NCI-H2227 treated with DMSO at 0.1 percent for 48 hours (cell line): ENCODE data around the gene KIAA0232.
A peak's percentile ranks its signal among the peaks of the same experiment; 100 is the strongest.
"Not testable (repeated sequence)": the region's sequence is repeated elsewhere in the genome, so short reads cannot be mapped to it uniquely, and the experiment has no call there.

ENCODE experiments used
- DNase-seq: peaks from one replicate; lab custom pipeline; 2025; lab: John Stamatoyannopoulos, UW

The KIAA0232 gene

GRCh38 chr4:6777636-6778281, 4.8 kb upstream of the KIAA0232 start:
- DNase-seq: no peak

DNA sequence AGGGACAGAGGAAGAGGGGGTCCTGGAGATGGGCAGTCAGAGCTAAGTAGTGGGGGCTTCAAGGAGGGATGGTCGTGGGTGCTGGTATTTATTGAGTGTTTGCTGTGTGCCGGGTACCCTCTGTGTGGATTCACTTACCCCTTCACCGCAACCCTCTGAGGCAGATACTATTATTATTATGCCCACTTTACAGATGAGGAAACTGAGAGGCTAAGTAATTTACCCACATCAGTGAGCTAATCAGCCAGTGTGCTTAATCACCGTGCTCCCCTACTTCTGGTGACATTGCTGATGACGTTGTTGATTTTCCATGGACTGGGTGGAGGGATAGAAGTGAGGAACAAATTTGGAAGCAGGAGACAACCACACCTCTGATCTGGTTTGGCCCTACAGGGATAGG, 4.1 kb upstream of the KIAA0232 start:
- no peak for DNase-seq

- DNase-seq: peak; percentile 11
Observed at GRCh38 chr4:6779667-6780565, 2.6 kb upstream of the KIAA0232 start.

GRCh38 chr4:6781113-6781512, 1.4 kb upstream of the KIAA0232 start:
- no peak for DNase-seq

- no peak for DNase-seq
Observed at GRCh38 chr4:6781561-6781960, 966 bp upstream of the KIAA0232 start.

GRCh38 chr4:6782846-6783110, 251 bp downstream of the KIAA0232 start:
- DNase-seq: no peak

DNA sequence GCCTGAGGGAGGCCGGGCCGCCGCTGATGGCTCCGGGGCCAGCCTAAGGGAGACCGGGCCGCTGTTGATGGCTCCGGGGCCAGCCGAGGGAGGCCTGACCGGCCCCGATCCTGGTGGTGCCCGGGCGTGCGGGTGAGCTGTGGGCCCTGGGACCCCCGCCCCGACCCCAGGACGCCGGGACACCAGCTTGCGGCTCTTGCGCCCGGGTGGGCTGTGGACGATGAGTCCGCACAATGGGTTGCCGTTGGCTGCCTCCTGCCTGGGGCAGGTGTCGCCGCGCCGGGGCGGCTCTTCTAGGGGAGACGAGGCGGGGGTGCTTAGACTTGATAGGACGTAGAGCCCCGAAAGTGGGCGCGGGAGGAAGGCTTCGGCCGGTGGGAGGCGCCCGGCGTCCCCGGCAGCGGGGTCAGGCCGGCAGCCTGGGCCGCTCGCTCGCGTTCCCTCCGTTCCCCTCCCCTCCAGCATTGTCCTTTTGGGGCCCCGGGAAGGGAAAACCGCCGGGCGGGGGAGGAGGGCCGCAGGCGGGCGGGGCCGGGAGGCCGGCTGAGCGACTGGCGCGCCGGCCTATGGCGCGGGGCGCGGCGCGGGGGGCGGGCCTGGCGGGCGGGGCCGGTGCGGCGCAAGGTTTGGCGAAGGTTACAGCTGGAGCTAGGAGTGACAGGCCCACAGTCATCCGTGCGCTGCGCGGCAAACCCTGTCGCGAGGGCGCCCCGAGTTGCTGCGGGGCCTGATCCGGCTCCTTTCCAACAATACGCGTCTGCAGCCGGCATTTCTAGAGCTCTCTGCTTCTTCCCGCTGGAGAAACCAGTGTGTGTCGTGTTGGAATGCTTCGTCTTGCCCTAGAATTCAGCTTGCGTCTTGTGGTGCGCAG, 819 bp downstream of the KIAA0232 start:
- DNase-seq: peak; percentile 68

GRCh38 chr4:6785572-6785925, 3.0 kb downstream of the KIAA0232 start:
- DNase-seq: no peak

DNA sequence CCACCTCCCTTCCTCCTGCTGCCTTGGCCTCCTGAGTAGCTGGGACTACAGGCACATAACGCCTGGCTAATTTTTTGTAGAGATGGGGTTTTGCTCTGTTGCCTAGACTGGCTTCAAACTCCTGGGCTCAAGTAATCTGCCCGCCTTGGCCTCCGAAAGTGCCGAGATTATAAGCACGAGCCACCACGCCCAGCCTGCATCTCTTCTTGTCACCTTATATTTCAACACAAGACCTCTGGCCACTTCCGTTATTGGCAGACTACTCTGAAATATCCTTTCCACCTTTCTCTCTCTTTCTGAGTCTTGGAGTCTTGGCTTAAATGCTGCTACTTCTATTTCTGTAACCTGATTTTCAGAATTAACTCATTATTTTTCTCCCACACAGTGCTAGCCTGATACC, 5.6 kb downstream of the KIAA0232 start:
- DNase-seq: no peak

DNA sequence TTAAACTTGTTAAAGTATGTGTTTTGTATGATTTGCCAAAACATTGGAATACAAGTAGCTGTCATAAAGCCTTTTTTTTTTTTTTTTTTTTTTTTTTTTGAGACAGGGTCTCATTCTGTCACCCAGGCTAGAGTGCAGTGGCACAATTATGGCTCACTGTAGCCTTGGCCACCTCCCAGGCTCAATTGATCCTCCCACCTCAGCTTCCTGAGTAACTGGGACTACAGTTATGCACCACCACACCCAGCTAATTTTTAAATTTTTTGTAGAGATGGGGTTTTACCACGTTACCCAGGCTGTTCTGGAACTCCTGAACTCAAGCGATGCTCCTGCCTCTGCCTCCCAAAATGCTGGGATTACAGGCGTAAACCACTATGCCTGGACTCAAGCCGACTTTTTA, 8.7 kb downstream of the KIAA0232 start:
- not testable (repeated sequence) for DNase-seq

DNA sequence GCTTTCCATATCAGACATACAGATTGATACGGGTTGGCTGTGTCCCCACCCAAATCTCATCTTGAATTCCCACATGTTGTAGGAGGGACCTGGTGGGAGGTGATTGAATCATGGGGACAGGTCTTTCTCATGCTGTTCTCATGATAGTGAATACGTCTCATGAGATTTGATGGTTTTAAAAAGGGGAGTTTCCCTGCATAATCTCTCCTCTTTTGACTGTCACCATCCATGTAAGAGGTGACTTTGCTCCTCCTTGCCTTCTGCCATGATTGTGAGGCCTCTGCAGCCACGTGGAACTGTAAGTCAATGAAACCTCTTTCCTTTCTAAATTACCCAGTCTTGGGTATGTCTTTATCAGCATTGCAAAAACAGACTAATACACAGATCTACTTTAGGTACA, 9.3 kb downstream of the KIAA0232 start:
- DNase-seq: not testable (repeated sequence)

GRCh38 chr4:6794189-6794588, 11.7 kb downstream of the KIAA0232 start:
- no peak for DNase-seq

DNA sequence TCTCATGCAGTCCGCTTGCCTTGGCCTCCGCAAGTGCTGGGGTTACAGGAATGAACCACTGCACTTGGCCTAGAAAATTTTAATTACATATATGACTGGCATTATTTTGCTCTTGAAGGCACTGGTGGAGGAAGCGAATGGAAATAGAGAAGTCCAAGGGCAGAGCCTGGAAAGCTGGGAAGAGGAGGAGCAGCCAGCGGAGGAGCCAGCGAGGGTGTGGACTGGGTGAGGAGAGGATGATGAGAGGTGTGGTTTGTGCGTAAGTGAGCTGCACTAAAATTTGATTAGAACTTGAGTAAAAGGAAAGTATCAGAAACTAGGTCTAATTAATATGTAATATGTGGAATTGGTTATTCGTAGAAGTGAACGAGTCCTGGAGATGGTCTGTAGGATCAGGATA, 13.3 kb downstream of the KIAA0232 start:
- DNase-seq: no peak

- DNase-seq: not testable (repeated sequence)
Observed at GRCh38 chr4:6797368-6797767, 14.8 kb downstream of the KIAA0232 start.

GRCh38 chr4:6799091-6799490, 16.6 kb downstream of the KIAA0232 start:
- DNase-seq: no peak

- no peak for DNase-seq
Observed at GRCh38 chr4:6802025-6802424, 19.5 kb downstream of the KIAA0232 start.

- no peak for DNase-seq
Observed at GRCh38 chr4:6802626-6803025, 20.1 kb downstream of the KIAA0232 start.

- no peak for DNase-seq
Observed at GRCh38 chr4:6803246-6803645, 20.7 kb downstream of the KIAA0232 start.

DNA sequence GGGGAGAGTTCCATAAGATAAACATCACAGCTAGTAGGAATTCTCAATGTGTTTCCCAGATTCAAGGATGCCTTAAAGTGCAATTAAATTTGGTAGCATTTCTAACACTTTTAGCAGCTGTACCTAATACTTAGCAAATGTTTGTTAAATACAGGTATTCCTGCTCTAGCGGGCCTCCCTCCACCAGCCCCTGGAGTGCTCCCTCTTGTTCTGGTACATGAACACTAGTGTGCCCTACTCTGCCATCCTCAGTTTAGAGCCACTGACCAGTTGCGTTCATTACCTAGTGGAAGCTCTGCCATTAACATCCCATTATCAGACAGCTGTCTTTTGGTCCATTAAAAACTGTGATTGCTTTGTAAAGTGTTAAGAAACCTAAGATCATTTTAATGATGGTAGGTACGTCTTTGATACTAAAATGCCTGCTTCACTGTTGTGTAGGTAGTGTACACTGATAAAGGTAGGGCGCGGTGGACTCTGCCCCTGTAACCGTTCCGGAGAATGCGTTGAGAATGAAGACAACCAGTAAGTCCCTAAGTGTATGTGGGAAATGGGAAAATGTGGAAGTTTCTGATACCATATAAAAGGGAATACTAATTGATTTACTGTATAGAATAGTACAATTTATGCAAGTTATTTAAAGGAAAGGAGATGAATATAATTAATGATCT, 21.7 kb downstream of the KIAA0232 start:
- no peak for DNase-seq

GRCh38 chr4:6806924-6807626, 24.5 kb downstream of the KIAA0232 start:
- DNase-seq: no peak

DNA sequence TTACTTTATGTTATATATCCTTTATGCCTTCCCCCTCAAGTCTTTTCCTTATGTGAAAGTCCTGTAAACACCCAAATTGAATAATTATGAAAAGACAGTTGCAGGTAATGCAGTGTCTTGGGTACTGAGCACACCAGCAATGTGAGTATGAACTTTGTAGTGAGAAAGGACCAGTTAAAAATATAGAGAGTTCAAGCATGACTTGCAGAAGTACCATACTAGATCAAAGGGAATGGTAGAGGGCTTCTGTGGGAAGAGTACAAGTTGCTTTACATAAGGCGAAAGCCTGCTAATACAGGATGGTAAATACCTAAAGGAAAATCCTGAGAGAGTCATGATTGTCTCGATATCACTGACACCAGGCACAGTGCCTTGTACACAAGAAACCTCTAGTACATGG, 25.7 kb downstream of the KIAA0232 start:
- DNase-seq: no peak

- no peak for DNase-seq
Observed at GRCh38 chr4:6811165-6811564, 28.6 kb downstream of the KIAA0232 start.
